ENCODE measurements around the gene SLC9A9. TPM values are rescaled to one million over a fixed set of nuclear protein-coding genes. Genes with fewer than 3 reads are reported as not detected.
"Not testable (repeated sequence)": the region's sequence is repeated elsewhere in the genome, so short reads cannot be mapped to it uniquely, and the experiment has no call there.

The SLC9A9 gene
- total RNA-seq, 1 experiment from 2014 or later: 1.4 TPM

GRCh38 chr3:143806038-143806437 lies 42.2 kb downstream of the SLC9A9 start:
- no TSS peak for BruUV-seq (replicated peaks)
- POLR2A ChIA-PET (ENCODE audit: low non-redundant PET): no interaction called here
- CTCF ChIA-PET: no interaction called here
- H3K4me3 ChIP-seq (ENCODE audit: low read depth, low read length, poor library complexity, severe bottlenecking): no peak overlapping the region
- no peaks in the 10 kb centered on the region for H3K4me1 ChIP-seq (ENCODE audit: insufficient read depth, low read length, poor library complexity, severe bottlenecking)
- H3K27ac ChIP-seq (ENCODE audit: low read depth, low read length, poor library complexity, severe bottlenecking): no peak overlapping the region
- no peaks in the 10 kb centered on the region for H3K27me3 ChIP-seq (replicated peaks; ENCODE audit: insufficient read depth, low read depth, low read length, poor library complexity)
- H3K36me3 ChIP-seq (ENCODE audit: insufficient read depth, low read length, poor library complexity, severe bottlenecking): no peaks in the 10 kb centered on the region
- TF ChIP-seq CTCF (conservative IDR thresholded peaks at IDR 0.05; ENCODE audit: low read depth, low read length) (no peak), EZH2 (IDR thresholded peaks at IDR 0.05; ENCODE audit: borderline replicate concordance, low read depth, low read length, poor library complexity, severe bottlenecking) (no peak)
- intact Hi-C loops (cut with micrococcal nuclease; ENCODE audit: unreplicated experiment): no loop called here
- DNase-seq (ENCODE audit: low spot score): no peak
- H3K9me3 ChIP-seq (ENCODE audit: low read depth, low read length, poor library complexity, severe bottlenecking): no peaks in the 10 kb centered on the region

- H3K4me1 ChIP-seq (ENCODE audit: insufficient read depth, low read length, poor library complexity, severe bottlenecking); H3K9me3 ChIP-seq (ENCODE audit: low read depth, low read length, poor library complexity, severe bottlenecking); H3K27ac ChIP-seq (ENCODE audit: low read depth, low read length, poor library complexity, severe bottlenecking); intact Hi-C loops (cut with micrococcal nuclease; ENCODE audit: unreplicated experiment); H3K27me3 ChIP-seq (replicated peaks; ENCODE audit: insufficient read depth, low read depth, low read length, poor library complexity); POLR2A ChIA-PET (ENCODE audit: low non-redundant PET); BruUV-seq (replicated peaks); H3K36me3 ChIP-seq (ENCODE audit: insufficient read depth, low read length, poor library complexity, severe bottlenecking); DNase-seq (ENCODE audit: low spot score); H3K4me3 ChIP-seq (ENCODE audit: low read depth, low read length, poor library complexity, severe bottlenecking); CTCF ChIA-PET: not testable (repeated sequence)
These were observed 42.8 kb downstream of the SLC9A9 start for GRCh38 chr3:143805476-143805875.

- CTCF ChIA-PET; DNase-seq (ENCODE audit: low spot score); H3K4me3 ChIP-seq (ENCODE audit: low read depth, low read length, poor library complexity, severe bottlenecking); H3K36me3 ChIP-seq (ENCODE audit: insufficient read depth, low read length, poor library complexity, severe bottlenecking); H3K27me3 ChIP-seq (replicated peaks; ENCODE audit: insufficient read depth, low read depth, low read length, poor library complexity); intact Hi-C loops (cut with micrococcal nuclease; ENCODE audit: unreplicated experiment); H3K27ac ChIP-seq (ENCODE audit: low read depth, low read length, poor library complexity, severe bottlenecking); POLR2A ChIA-PET (ENCODE audit: low non-redundant PET); H3K9me3 ChIP-seq (ENCODE audit: low read depth, low read length, poor library complexity, severe bottlenecking); BruUV-seq (replicated peaks); H3K4me1 ChIP-seq (ENCODE audit: insufficient read depth, low read length, poor library complexity, severe bottlenecking): not testable (repeated sequence)
These were observed 47.2 kb downstream of the SLC9A9 start for GRCh38 chr3:143801046-143801445.

GRCh38 chr3:143798151-143798550 lies 50.1 kb downstream of the SLC9A9 start:
- intact Hi-C loops (cut with micrococcal nuclease; ENCODE audit: unreplicated experiment); H3K27ac ChIP-seq (ENCODE audit: low read depth, low read length, poor library complexity, severe bottlenecking); DNase-seq (ENCODE audit: low spot score); POLR2A ChIA-PET (ENCODE audit: low non-redundant PET); H3K27me3 ChIP-seq (replicated peaks; ENCODE audit: insufficient read depth, low read depth, low read length, poor library complexity); H3K36me3 ChIP-seq (ENCODE audit: insufficient read depth, low read length, poor library complexity, severe bottlenecking); CTCF ChIA-PET; H3K9me3 ChIP-seq (ENCODE audit: low read depth, low read length, poor library complexity, severe bottlenecking); BruUV-seq (replicated peaks); H3K4me1 ChIP-seq (ENCODE audit: insufficient read depth, low read length, poor library complexity, severe bottlenecking); H3K4me3 ChIP-seq (ENCODE audit: low read depth, low read length, poor library complexity, severe bottlenecking): not testable (repeated sequence)

- TF ChIP-seq EZH2 (IDR thresholded peaks at IDR 0.05; ENCODE audit: borderline replicate concordance, low read depth, low read length, poor library complexity, severe bottlenecking) (no peak), CTCF (conservative IDR thresholded peaks at IDR 0.05; ENCODE audit: low read depth, low read length) (no peak)
- ChIA-PET CTCF (no interaction called here), POLR2A (ENCODE audit: low non-redundant PET) (no interaction called here)
- H3K36me3 ChIP-seq (ENCODE audit: insufficient read depth, low read length, poor library complexity, severe bottlenecking): no peaks in the 10 kb centered on the region
- H3K27ac ChIP-seq (ENCODE audit: low read depth, low read length, poor library complexity, severe bottlenecking): no peak overlapping the region
- no peak overlapping the region for H3K4me3 ChIP-seq (ENCODE audit: low read depth, low read length, poor library complexity, severe bottlenecking)
- intact Hi-C loops (cut with micrococcal nuclease; ENCODE audit: unreplicated experiment): no loop called here
- H3K9me3 ChIP-seq (ENCODE audit: low read depth, low read length, poor library complexity, severe bottlenecking): no peaks in the 10 kb centered on the region
- no TSS peak for BruUV-seq (replicated peaks)
- no peaks in the 10 kb centered on the region for H3K4me1 ChIP-seq (ENCODE audit: insufficient read depth, low read length, poor library complexity, severe bottlenecking)
- no peak for DNase-seq (ENCODE audit: low spot score)
- no peaks in the 10 kb centered on the region for H3K27me3 ChIP-seq (replicated peaks; ENCODE audit: insufficient read depth, low read depth, low read length, poor library complexity)
These were observed 52.4 kb downstream of the SLC9A9 start for GRCh38 chr3:143795874-143796273.
